Measurements from ENCODE around the gene YIF1A. TPM values are rescaled to one million over a fixed set of nuclear protein-coding genes. Genes with fewer than 3 reads are reported as not detected.
"Not testable (repeated sequence)": the region's sequence is repeated elsewhere in the genome, so short reads cannot be mapped to it uniquely, and the experiment has no call there.

Gene YIF1A
- polyA plus RNA-seq, 3 donors = 44.4 to 49.6 (median 45.8) TPM

DNA sequence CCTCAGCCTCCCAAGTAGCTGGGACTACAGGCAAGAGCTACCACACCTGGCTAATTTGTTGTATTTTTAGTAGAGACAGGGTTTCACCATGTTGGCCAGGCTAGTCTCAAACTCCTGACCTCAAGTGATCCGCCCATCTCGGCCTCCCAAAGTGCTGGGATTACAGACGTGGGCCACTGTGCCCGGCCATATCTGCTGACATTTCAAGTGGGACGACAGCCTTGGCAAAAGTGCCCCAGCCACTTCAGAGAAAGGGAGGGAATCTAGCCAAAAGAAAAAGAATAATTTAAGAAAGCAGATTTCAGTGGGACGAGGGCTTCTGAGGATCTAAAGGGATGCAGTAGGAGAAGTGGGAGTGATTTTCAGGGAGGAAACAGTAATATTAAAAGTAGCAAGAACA lies 35.9 kb downstream of the YIF1A start:
- not testable (repeated sequence) for DNase-seq (ENCODE audit: low read depth in 3 of 3, low spot score in 2 of 3)

DNA sequence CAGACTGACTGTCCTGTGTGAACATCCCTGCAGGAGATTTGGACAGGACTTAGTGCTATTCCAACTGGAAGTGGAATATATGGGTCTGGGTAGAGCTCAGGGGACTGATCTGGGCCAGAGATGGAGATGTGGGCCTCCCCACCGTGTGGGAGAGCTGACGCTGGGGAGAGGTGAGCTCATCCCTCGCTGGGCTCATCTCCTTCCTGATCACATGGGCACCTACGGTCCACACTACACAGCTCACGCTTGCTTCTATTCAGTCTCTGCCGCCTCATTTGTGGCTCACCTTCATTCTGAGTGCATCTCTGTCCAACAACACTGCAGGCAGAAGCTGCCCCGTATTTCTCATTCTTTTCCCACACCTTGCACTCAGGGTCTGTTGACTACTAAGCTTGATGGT lies 37.1 kb downstream of the YIF1A start:
- DNase-seq (ENCODE audit: low read depth in 3 of 3, low spot score in 2 of 3) = no peak

DNA sequence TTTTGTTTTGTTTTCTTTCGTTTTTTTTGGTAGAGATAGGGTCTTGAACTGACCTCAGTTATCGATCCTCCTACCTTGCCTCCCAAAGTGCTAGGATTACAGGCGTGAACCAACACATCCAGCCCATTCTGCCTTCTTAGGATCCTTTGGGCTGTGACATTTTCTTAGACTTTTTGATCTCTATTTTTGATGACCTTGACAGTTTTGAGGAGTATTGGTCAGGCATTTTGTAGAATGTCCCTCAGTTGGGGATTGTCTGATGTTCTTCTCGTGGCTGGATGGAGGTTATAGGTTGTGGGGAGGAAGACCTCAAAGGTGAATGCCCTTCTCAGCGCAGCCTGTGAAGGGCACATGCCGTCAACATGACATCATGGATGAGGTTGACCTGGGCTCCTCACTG lies 40.0 kb downstream of the YIF1A start:
- DNase-seq (ENCODE audit: low read depth in 3 of 3, low spot score in 2 of 3) = no peak

DNA sequence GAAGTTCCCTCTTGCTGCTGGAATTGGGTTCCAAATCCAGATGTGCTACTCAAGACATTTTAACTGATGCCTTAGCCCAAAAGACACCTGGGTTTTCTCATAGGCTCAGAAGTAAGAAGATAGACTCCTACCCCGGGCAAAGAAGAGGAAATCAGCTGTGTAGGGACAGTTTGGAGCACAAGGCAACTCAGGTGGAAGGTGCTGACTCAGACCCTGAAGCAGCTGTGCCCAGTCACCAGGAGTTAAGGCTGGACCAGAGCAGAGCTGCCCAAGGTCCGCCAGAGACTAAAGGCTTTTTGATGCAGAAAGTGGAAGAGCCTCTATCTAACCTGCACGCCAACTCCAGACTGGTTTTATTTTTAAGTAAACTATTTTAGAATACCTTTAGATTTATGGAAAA lies 41.1 kb downstream of the YIF1A start:
- DNase-seq (ENCODE audit: low read depth in 3 of 3, low spot score in 2 of 3) = no peak

DNA sequence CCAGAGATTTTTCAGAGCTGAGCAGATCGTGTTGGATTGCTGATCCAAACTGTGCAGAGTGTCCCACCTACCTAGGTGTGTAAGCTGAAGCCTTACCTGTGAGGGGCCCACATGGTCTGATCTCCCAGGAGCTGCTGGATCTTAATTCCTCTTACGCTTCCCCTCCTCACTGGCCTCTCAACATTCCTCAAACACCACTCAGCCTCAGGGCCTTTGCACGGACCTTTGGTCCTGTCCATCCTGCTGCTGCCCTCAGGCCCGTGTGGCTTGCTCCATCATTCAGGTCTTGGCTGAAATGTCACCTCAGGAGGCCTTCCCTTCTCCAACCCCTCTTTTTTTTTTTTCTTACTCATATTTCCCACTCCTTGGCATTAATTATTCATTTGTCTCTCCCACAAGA lies 41.6 kb downstream of the YIF1A start:
- no peak for DNase-seq (ENCODE audit: low read depth in 3 of 3, low spot score in 2 of 3)

DNA sequence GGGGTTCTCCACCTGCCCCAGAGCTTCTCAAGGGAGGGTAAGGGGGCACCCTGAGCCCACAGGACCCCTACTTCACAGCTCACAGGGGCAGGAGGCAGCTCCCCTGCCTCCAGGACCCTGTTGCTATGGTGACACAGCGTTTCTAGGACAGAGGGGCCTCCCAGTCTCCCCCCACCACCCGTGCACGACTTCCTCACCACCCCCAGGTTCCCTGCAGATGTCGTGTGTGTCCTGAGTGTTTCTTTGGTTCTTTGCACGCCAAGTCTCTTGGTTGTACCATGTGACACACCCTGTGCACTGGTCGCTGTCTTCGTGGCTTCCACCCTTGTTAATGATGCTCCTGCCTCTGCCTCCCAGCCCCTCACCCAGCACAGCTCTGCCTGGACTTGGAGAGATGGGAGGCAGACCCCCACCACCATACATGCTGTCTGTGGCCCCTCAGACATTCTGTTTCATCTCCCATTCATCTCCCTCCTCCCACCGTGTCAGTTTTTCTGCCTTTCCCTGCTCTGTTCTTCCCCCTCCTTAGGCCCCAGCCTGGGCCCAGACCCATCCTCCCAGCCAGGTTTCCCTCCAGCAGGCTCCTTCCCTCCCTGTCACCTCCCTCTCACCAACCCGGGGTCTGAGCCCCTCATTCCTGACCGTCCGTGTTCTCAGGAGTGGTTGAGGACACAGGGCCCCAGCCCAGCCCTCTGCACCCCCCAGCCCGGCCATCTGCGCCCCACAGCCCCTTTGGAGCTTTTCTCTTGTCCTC lies 45.0 kb downstream of the YIF1A start:
- no peak for DNase-seq (ENCODE audit: low read depth in 3 of 3, low spot score in 2 of 3)

DNA sequence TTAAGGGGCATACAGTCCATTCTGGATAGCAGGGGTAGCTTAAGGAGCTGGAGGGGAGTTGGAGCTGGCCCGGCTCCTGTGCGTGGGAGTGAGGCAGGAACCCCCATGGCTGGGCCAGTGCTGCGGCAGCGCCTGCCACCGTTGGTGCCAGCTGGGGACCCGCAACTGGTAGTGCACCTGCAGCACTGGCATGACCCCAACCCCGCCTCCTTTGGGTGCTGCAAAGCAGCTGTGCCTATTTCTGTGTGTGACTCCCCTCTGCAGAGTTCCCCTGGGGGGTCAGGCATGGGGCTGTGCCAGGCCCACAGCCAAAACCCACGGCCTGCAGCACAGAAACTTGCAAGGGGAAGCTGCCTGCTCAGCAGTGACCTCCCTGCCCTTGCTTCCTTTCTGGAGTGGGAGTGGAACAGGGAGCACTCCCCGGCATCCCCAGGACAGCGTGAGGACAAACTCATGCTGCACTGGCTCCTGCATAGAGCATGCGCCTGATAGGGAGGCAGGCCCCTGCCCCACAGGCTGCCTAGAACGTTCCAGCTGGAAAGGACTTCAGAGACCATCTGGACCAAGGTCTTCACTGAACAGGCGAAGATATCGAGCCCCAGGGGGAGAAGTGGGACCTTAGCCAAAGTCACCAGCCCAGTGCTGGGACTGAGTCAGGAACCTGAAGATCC lies 46.7 kb downstream of the YIF1A start:
- DNase-seq (ENCODE audit: low read depth in 3 of 3, low spot score in 2 of 3) = no peak

DNA sequence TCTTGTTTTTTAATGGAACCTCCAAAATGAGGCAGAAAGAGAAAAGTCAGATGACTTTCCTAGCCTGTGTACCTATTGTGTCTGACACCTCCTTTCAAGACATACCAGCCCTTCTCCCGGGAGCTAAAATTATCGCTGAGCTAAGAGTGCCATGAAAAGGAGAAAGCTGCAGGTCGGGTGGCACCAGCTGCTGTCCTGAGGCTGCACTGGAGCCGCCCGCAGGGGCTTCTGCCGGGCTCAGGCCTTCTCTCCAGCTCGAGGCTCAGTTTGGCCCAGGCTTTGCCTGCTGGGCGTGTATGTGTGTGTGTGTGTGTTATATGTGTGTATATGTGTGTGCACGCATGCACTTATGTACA lies 48.2 kb downstream of the YIF1A start:
- no peak for DNase-seq (ENCODE audit: low read depth in 3 of 3, low spot score in 2 of 3)

DNA sequence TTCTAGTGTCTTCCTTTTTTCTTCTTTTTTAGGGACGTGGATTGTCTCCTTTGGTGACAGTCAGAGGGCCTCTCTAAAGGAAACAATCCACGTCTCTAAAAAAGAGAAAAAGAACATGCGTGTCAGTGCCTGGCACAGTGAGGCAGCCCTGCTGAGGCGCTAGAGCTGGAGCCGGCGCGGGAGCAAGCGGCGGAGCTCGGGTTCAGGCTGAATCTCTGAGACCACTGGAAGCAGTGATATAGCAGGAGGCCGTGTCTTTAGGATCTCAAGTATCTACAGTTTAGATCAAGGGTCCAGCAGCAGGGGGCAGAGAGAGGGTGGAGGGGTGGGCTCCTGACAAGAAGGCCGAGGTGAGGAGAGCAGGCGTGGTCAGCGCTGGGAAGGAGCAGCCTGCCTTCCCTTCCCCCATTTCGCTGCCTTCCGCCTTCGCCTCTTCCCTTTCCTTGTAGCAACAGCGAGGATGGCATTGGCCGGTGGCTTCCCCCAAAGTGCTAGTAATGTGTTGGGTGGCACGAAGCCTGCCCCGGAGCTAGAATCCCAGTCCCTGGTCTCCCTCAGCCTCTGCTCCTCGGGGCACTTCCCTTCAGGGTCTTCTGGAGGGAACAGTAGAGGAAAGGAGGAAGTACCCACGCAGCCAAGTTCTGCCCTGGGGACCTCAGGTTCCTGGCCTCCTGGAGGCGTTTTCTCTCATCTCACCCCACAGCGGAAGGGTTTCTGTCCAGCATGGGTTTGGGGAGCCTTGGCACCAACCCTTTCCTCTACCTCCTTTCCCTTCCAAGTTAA lies 48.8 kb downstream of the YIF1A start:
- DNase-seq (ENCODE audit: low read depth in 3 of 3, low spot score in 2 of 3) = no peak

DNA sequence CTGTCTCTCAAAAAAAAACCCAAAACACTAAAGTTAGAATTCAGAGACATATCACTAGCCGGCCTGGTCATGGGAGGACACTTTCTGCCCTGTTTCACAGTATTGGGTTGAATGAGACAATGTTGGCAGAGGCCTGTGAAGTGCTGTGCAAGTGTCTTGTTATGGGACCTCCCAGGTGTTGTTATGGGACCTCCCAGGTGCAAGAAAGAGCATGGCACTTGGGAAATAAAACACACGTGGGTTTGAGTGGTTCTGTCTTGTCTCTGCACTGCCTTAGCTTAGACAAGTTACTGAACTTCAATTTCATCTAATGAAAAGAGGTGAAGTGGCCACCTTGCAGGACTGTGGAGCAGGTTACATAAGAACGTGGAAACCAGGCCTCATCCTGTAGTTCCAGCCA lies 49.4 kb downstream of the YIF1A start:
- no peak for DNase-seq (ENCODE audit: low read depth in 3 of 3, low spot score in 2 of 3)

DNA sequence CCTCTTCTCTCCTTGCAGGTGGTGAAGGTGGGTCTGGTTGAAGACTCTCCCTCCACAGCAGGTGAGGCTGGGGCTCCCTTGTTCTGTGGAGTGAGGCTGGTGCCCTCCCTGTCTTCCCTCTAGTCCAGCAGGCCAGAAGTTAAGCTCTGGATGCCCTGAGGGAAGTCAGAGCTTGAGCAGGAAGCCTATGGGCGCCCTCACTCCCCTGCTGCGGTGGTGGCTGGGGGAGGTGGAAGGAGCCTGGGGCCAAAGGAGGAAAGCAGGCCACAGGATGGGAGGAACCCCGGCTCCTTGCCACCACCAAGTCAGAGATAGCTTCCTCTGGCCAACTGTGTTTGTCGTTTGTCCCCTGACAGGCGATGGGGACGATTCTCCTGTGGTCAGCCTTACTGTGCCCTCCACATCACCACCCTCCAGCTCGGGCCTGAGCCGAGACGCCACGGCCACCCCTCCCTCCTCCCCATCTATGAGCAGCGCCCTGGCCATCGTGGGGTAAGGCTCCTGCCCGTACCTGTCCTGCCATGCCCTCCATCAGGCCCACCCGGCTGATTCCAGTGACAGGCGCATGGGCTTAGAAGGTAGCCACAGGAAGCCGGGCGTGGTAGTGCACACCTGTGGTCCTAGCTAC lies 50.0 kb downstream of the YIF1A start:
- DNase-seq (ENCODE audit: low read depth in 3 of 3, low spot score in 2 of 3) = no peak

DNA sequence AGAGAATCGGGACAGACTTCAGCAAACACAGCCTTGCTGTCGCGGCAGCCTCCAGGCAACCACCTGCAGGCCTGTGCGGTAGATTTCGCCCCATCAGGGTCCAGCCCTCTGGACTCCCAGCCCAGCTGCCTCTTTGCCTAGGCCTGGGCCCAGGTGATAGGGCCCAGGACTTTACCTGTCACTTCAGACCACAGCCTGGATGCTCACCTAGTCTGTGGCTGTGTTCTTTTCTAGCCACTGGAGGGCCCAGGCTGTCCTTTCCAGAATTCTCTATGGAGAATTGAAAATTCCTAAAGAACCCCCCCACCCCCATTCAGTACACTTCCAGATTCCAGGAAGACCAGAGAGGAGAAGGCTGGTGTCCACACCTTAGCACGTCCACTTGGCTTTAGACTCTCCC lies 51.1 kb downstream of the YIF1A start:
- DNase-seq (ENCODE audit: low read depth in 3 of 3, low spot score in 2 of 3) = no peak

DNA sequence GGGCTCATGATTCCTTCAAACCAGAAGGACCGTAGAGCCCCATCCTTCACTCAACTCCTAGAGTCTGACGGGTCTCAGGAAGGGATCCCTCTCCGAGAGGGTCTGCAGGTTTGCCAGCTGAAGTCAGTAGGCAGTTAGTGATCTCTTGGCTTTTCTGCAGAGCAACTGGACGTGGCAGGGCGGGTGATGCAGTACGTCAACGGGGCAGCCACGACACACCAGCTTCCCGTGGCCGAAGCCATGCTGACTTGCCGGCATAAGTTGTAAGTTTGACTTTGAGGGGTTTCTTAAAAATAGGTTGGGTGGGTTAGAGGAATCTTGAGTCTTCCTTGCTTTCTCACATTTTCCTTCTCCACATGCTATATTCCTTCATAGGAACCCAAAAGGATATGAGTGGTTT lies 53.8 kb downstream of the YIF1A start:
- DNase-seq (ENCODE audit: low read depth in 3 of 3, low spot score in 2 of 3) = no peak

Other genes with a start within 250 kb of the YIF1A start
- gene GAL3ST3, start 240.0 kb downstream of the YIF1A start, polyA plus RNA-seq (ENCODE audit: insufficient read length in 3 of 3) = 1 to 10 TPM; 4.0 to 4.6 (median 4.0) TPM
- gene SF3B2, start 236.8 kb downstream of the YIF1A start, polyA plus RNA-seq (ENCODE audit: insufficient read length in 3 of 3) = 100 to 1,000 TPM; 255 to 281 (median 256) TPM
- 10 to 100 TPM; 44.0 to 50.8 (median 45.6) TPM for gene PACS1, start 218.9 kb downstream of the YIF1A start, polyA plus RNA-seq (ENCODE audit: insufficient read length in 3 of 3)
- gene KLC2, start 31.4 kb downstream of the YIF1A start, polyA plus RNA-seq (ENCODE audit: insufficient read length in 3 of 3) = 10 to 100 TPM; 17.0 to 19.8 (median 18.2) TPM
- gene RAB1B, start 20.5 kb downstream of the YIF1A start, polyA plus RNA-seq (ENCODE audit: insufficient read length in 3 of 3) = 100 to 1,000 TPM; 116 to 135 (median 123) TPM
- 1 to 10 TPM; 2.6 to 3.3 (median 2.8) TPM for gene CNIH2, start 11.0 kb downstream of the YIF1A start, polyA plus RNA-seq (ENCODE audit: insufficient read length in 3 of 3)
- not detected for gene TMEM151A, start 2.8 kb upstream of the YIF1A start, polyA plus RNA-seq (ENCODE audit: insufficient read length in 3 of 3)
- 10 to 100 TPM; 54.0 to 61.4 (median 56.2) TPM for gene CD248, start 27.9 kb upstream of the YIF1A start, polyA plus RNA-seq (ENCODE audit: insufficient read length in 3 of 3)
- 1 to 10 TPM; 1.4 to 2.3 (median 1.6) TPM for gene RIN1, start 47.3 kb upstream of the YIF1A start, polyA plus RNA-seq (ENCODE audit: insufficient read length in 3 of 3)
- 10 to 100 TPM; 30.7 to 32.0 (median 31.3) TPM for gene BRMS1, start 56.0 kb upstream of the YIF1A start, polyA plus RNA-seq (ENCODE audit: insufficient read length in 3 of 3)
- gene B4GAT1, start 58.5 kb upstream of the YIF1A start, polyA plus RNA-seq (ENCODE audit: insufficient read length in 3 of 3) = 10 to 100 TPM; 50.0 to 55.0 (median 50.6) TPM
- gene SLC29A2, start 82.6 kb upstream of the YIF1A start, polyA plus RNA-seq (ENCODE audit: insufficient read length in 3 of 3) = 10 to 100 TPM; 17.5 to 18.2 (median 17.9) TPM
- gene NPAS4, start 131.9 kb upstream of the YIF1A start, polyA plus RNA-seq (ENCODE audit: insufficient read length in 3 of 3) = under 1 TPM; 0.06 to 0.11 (median 0.11) TPM
- gene MRPL11, start 149.7 kb upstream of the YIF1A start, polyA plus RNA-seq (ENCODE audit: insufficient read length in 3 of 3) = 10 to 100 TPM; 69.6 to 74.7 (median 72.5) TPM
- 1 to 10 TPM; 4.1 to 4.7 (median 4.6) TPM for gene PELI3, start 177.8 kb upstream of the YIF1A start, polyA plus RNA-seq (ENCODE audit: insufficient read length in 3 of 3)
- 10 to 100 TPM; 20.5 to 22.5 (median 20.6) TPM for gene DPP3, start 191.3 kb upstream of the YIF1A start, polyA plus RNA-seq (ENCODE audit: insufficient read length in 3 of 3)
- 10 to 100 TPM; 59.1 to 67.6 (median 67.0) TPM for gene BBS1, start 221.5 kb upstream of the YIF1A start, polyA plus RNA-seq (ENCODE audit: insufficient read length in 3 of 3)